Caco-2 (cell line): ENCODE results near the gene WNK2. TPM values are rescaled to one million over a fixed set of nuclear protein-coding genes. Genes with fewer than 3 reads are reported as not detected.

Source experiments
- BruUV-seq: library from RNA; stranded (reverse); fragments of 400-500 nt; replicated peaks from 2 replicates; lab custom pipeline; 2021; lab: Mats Ljungman, UMichigan
- CTCF ChIA-PET: fragments of 300-600 bp; sonication (Branson Sonifier 250); formaldehyde crosslinking; loops from one replicate; lab custom pipeline; 2022; ENCODE audit warnings: antibody characterized with exemption; lab: Charles Lee
- POLR2A ChIA-PET: fragments of 300-600 bp; sonication (Branson Sonifier 250); formaldehyde crosslinking; loops from one replicate; lab custom pipeline; 2022; ENCODE audit warnings: antibody characterized with exemption; lab: Charles Lee
- DNase-seq, 2 experiments: peaks; one replicate each; pipeline versions ENCODE4 v3.0.0 to v3.0.0-alpha.2; 2020 to 2022
- H3K27me3 ChIP-seq: replicated peaks from 2 replicates; pipeline ENCODE4 v1.6.0; 2011; ENCODE audit warnings: low read length; ENCODE audit not compliant: control insufficient read depth, insufficient read depth
- H3K36me3 ChIP-seq: 2 replicates; pipeline ENCODE4 v1.5.1; 2011; ENCODE audit warnings: low read length; ENCODE audit not compliant: control insufficient read depth, insufficient read depth
- H3K4me1 ChIP-seq: fragments of 250-450 bp; sonication (Bioruptor Pico); 2 replicates; pipeline ENCODE4 v1.5.1; 2020; ENCODE audit warnings: mild to moderate bottlenecking
- H3K4me3 ChIP-seq: 2 replicates; pipeline ENCODE4 v1.5.1; 2011; ENCODE audit warnings: low read depth, mild to moderate bottlenecking, control low read depth, low read length
- H3K9me3 ChIP-seq: fragments of 250-450 bp; sonication (Bioruptor Pico); 2 replicates; pipeline ENCODE4 v1.5.1; 2020; ENCODE audit warnings: mild to moderate bottlenecking, moderate library complexity
- H3K27ac Mint-ChIP-seq: one replicate; pipeline ENCODE4 v1.8.0; 2022; ENCODE audit warnings: mixed read lengths; ENCODE audit not compliant: unreplicated experiment
- H3K27me3 Mint-ChIP-seq: one replicate; pipeline ENCODE4 v1.8.0; 2022; ENCODE audit warnings: mixed read lengths; ENCODE audit not compliant: insufficient read depth, unreplicated experiment
- H3K36me3 Mint-ChIP-seq: one replicate; pipeline ENCODE4 v1.8.0; 2022; ENCODE audit warnings: mild to moderate bottlenecking, mixed read lengths; ENCODE audit not compliant: insufficient read depth, unreplicated experiment
- H3K4me1 Mint-ChIP-seq: one replicate; pipeline ENCODE4 v1.8.0; 2022; ENCODE audit warnings: low read depth, mixed read lengths; ENCODE audit not compliant: unreplicated experiment
- H3K4me3 Mint-ChIP-seq: one replicate; pipeline ENCODE4 v1.8.0; 2022; ENCODE audit warnings: mild to moderate bottlenecking, moderate library complexity, mixed read lengths; ENCODE audit not compliant: unreplicated experiment
- H3K9me3 Mint-ChIP-seq: one replicate; pipeline ENCODE4 v1.8.0; 2022; ENCODE audit warnings: mixed read lengths; ENCODE audit not compliant: unreplicated experiment
- intact Hi-C: fragments of 100-400 bp; cut with micrococcal nuclease; formaldehyde crosslinking; loops from one replicate; pipeline ENCODE4 v1.10.0; 2022; ENCODE audit not compliant: unreplicated experiment
- total RNA-seq: library from RNA; stranded (reverse); gene quantifications from 2 replicates; pipeline ENCODE4 v1.2.3, GENCODE V29; 2022
- TF ChIP-seq, protein P1 (sequence below), 2 experiments: fragments of 200-600 bp in 1 of 2; IDR thresholded peaks; 1 replicate in 1 of 2; 2 replicates in 1 of 2; pipeline versions ENCODE4 v1.5.1 to v1.8.0; 2011 to 2022; ENCODE audit warnings: antibody characterized with exemption in 1 of 2, control low read depth in 1 of 2, inconsistent platforms in 1 of 2, low read depth in 1 of 2, low read length in 1 of 2, mild to moderate bottlenecking in 1 of 2, moderate library complexity in 1 of 2; ENCODE audit not compliant: insufficient read depth in 1 of 2, severe bottlenecking in 1 of 2, unreplicated experiment in 1 of 2

WNK2 gene
- total RNA-seq, 1 experiment from 2014 or later, result 21.7 TPM

DNA sequence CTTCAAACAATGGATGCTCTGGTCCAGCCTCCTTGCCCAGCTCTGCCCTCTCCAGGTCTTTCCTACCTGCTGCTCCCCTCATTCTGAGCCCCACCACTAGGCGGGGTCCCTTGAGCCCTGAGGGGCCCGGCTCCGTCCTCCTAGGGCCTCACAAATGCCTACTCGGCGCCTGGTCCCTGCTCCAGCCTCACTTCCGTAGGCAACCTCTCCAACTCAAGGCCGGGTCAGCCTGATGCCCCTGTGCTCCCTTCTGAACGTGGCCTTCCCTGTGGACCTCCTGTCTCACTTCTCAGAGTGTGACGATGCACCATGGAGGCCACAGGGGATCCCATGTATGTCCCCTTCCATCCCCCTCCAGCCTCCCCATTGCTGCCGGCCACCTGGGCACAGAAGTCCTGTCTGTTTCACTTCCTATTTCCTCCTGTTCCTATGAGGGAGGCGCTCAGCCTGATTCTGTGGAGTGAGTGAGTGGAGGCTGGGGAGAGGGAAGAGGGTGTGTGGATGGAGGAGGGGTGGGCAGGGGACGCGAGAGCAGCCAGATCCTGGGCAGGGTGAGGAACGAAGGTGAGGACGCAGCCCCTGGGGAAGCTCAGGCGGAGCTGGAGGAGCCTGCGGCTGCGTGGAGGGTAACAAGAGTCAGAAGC, 140.4 kb downstream of the WNK2 start:
- Histone ChIP-seq H3K4me1 (peaks cover under 1% of the 10 kb centered on the region; the same call in 1 of the 2 replicates), H3K27me3 (no peaks in the 10 kb centered on the region), H3K36me3 (no peaks in the 10 kb centered on the region), H3K9me3 (no peaks in the 10 kb centered on the region), H3K4me3 (no peak overlapping the region)
- CTCF ChIA-PET, result no interaction called here
- H3K27ac Mint-ChIP-seq, result no peak overlapping the region
- no peaks in the 10 kb centered on the region for H3K4me1 Mint-ChIP-seq
- H3K4me3 Mint-ChIP-seq, result no peak overlapping the region
- peaks cover 5% of the 10 kb centered on the region for H3K36me3 Mint-ChIP-seq
- no TSS peak for BruUV-seq
- intact Hi-C loops, result no loop called here
- POLR2A ChIA-PET, result no interaction called here
- H3K27me3 Mint-ChIP-seq, result no peaks in the 10 kb centered on the region
- H3K9me3 Mint-ChIP-seq, result no peaks in the 10 kb centered on the region
- TF ChIP-seq, protein P1, sequence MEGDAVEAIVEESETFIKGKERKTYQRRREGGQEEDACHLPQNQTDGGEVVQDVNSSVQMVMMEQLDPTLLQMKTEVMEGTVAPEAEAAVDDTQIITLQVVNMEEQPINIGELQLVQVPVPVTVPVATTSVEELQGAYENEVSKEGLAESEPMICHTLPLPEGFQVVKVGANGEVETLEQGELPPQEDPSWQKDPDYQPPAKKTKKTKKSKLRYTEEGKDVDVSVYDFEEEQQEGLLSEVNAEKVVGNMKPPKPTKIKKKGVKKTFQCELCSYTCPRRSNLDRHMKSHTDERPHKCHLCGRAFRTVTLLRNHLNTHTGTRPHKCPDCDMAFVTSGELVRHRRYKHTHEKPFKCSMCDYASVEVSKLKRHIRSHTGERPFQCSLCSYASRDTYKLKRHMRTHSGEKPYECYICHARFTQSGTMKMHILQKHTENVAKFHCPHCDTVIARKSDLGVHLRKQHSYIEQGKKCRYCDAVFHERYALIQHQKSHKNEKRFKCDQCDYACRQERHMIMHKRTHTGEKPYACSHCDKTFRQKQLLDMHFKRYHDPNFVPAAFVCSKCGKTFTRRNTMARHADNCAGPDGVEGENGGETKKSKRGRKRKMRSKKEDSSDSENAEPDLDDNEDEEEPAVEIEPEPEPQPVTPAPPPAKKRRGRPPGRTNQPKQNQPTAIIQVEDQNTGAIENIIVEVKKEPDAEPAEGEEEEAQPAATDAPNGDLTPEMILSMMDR (IDR thresholded peaks at IDR 0.05; ENCODE audit: insufficient read depth in 1 of 2, low read depth in 1 of 2, low read length in 1 of 2, severe bottlenecking in 1 of 2, unreplicated experiment in 1 of 2), result no peak
- DNase-seq, result no peak

DNA sequence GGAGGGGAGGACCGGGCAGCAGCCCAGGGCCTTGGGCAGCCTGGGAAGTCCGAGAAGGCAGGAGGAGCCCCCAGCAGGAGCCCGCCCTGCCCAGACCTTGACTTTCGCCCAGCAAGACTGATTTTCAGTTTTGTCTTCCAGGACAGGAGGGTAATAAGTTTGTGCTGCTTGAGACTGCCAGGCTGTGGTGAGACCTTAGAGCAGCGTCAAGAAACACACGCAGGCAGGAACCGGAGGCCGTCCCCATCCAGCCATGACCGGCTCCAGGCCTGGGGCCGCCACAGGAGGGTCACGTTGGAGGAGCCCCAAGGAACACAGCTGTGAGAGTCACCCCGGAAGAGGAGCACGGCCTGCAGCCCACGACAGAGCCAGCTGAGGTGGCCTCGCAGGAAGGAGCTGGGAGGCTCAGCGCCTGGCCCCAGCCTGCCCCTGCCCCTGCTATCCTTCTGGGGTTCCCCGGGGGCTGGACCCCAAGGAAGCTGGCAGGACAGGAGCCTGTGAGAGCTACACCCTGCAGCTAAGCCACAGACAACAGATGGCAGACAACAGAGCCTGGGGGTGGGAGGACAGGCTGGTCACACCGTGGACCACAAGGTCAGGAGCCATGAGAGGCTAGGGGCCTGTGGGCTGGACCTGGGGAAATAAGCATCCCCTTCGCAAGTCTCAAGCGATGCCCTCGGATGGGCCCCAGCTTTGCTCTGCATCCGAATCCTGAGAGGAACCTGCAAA, 141.5 kb downstream of the WNK2 start:
- Mint-ChIP-seq H3K9me3 (no peaks in the 10 kb centered on the region), H3K4me1 (peaks cover 7% of the 10 kb centered on the region), H3K4me3 (no peak overlapping the region), H3K36me3 (peaks cover 5% of the 10 kb centered on the region), H3K27me3 (no peaks in the 10 kb centered on the region), H3K27ac (no peak overlapping the region)
- TF ChIP-seq, protein P1 (IDR thresholded peaks at IDR 0.05; ENCODE audit: insufficient read depth in 1 of 2, low read depth in 1 of 2, low read length in 1 of 2, severe bottlenecking in 1 of 2, unreplicated experiment in 1 of 2), result no peak
- BruUV-seq, result no TSS peak
- H3K27me3 ChIP-seq, result no peaks in the 10 kb centered on the region
- ChIA-PET POLR2A (no interaction called here), CTCF (no interaction called here)
- intact Hi-C loops, result no loop called here
- H3K9me3 ChIP-seq, result no peaks in the 10 kb centered on the region
- no peaks in the 10 kb centered on the region for H3K36me3 ChIP-seq
- DNase-seq, result no peak
- H3K4me3 ChIP-seq, result no peak overlapping the region
- H3K4me1 ChIP-seq, result peaks cover 12% of the 10 kb centered on the region

DNA sequence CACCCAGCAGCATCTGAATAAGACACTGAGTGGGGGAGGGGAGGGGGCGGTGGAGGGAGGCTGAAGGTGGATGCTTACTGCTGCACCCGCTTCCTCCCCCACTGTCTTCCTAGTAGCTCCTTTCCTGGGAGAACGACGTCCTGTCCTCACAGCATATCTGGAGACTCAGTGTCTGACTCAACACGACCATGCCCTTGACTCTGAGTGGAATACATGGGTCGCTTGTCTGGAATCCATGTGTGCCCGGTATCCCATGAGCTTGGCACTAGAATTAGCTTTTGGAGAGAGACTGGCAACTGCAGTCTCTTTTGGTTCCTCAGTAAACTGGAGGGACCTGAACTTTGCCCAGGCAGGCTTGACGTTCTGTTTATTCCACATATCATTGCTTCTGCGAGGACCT, 142.1 kb downstream of the WNK2 start:
- no peak for DNase-seq
- no peak overlapping the region for H3K27ac Mint-ChIP-seq
- H3K9me3 ChIP-seq, result no peaks in the 10 kb centered on the region
- peaks cover 7% of the 10 kb centered on the region for H3K4me1 Mint-ChIP-seq
- BruUV-seq, result no TSS peak
- H3K4me1 ChIP-seq, result peaks cover 13% of the 10 kb centered on the region
- no peaks in the 10 kb centered on the region for H3K27me3 ChIP-seq
- no peaks in the 10 kb centered on the region for H3K36me3 ChIP-seq
- H3K4me3 ChIP-seq, result no peak overlapping the region
- intact Hi-C loops, result no loop called here
- peaks cover 5% of the 10 kb centered on the region for H3K36me3 Mint-ChIP-seq
- H3K9me3 Mint-ChIP-seq, result peaks cover 2% of the 10 kb centered on the region
- H3K27me3 Mint-ChIP-seq, result no peaks in the 10 kb centered on the region
- POLR2A ChIA-PET, result no interaction called here
- no peak overlapping the region for H3K4me3 Mint-ChIP-seq
- CTCF ChIA-PET, result no interaction called here
- TF ChIP-seq, protein P1 (IDR thresholded peaks at IDR 0.05; ENCODE audit: insufficient read depth in 1 of 2, low read depth in 1 of 2, low read length in 1 of 2, severe bottlenecking in 1 of 2, unreplicated experiment in 1 of 2), result no peak
